GM19395 (cell line): Measurements from ENCODE around the gene PNPLA7.

Source experiments
- ATAC-seq: cut with Tn5 transposase; IDR thresholded peaks from one replicate; pipeline ENCODE4 v1.9.1; 2021; ENCODE audit warnings: mild to moderate bottlenecking, moderate library complexity; ENCODE audit not compliant: unreplicated experiment

Gene PNPLA7

GRCh38 chr9:137462986-137463930 is 86.9 kb downstream of the PNPLA7 start:
- ATAC-seq: no peak

GRCh38 chr9:137462396-137462985 is 87.7 kb downstream of the PNPLA7 start:
- ATAC-seq: no peak

DNA sequence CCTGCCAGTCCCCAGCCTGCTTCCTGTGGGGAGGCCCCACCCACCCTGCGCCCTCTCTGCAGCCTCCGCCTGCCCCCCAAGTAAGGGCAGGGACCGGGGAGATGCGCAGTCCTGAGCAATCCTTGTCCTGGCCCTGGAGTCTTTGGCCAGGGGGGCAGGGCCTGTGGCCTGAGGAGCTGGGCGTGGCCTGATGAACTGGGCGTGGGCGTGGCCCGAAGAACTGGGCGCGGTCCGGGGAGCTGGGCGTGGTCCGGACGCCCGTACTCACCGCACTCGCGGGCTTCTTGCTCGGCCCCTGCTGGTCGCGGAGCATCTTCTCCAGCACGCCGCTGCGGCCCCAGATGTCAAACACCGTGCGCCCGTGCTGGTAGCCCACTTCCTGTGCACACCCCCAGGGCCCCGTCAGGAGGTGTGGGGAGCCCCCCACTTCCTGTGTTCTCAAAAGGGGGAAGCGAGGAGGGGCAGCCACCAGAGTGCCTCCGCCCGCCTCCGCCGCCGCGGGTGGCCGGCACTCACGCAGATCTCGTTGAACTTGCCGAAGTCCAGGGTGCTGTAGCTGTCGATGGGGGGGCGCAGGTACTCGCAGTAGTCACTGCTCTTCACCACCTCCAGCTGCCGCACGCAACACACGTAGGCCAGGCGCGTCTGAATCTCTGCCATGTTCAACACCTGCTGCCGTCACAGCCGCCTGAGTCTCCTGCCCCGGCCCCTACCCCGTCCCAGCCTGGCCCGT is 88.4 kb downstream of the PNPLA7 start:
- ATAC-seq: peak; percentile 65

GRCh38 chr9:137461316-137461662 is 88.9 kb downstream of the PNPLA7 start:
- ATAC-seq: no peak

GRCh38 chr9:137460363-137461315 is 89.6 kb downstream of the PNPLA7 start:
- no peak for ATAC-seq

DNA sequence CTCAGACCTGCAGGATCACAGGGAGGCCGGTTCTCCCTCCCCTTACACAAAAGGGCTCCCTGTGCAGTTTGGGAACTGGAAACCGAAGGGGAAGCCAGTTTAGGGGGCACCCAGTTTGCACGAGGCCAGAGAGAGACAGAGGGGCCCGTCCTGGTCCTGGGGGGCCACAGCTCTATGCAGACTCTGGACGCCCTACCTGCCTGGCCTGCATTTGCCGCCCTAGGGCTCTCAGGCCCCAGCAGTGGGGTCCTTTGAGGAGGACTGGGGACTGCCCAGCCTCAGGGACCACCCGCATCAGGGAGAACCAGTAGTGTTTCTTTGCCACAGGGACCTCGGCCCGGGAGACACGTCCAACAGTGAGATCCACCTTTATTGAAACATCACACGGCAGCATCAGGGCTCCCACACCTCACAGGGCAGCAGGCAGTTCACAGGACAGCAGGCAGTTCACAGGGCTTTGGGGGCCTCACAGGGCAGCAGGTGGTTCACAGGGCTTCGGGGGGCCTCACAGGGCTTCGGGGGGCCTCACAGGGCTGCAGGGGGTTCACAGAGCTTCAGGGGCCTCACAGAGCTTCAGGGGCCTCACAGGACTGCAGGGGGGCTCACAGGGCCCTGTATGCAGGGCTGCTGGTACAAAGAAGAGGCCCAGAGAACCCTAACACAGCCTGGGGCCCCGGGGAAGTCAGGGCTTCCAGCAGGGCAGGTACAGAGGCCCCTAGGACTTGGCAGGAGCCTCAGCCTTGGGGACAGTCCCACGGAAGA is 90.4 kb downstream of the PNPLA7 start:
- no peak for ATAC-seq

- peak; percentile 43 for ATAC-seq
These were observed 91.0 kb downstream of the PNPLA7 start, which contains the start of gene NSMF for GRCh38 chr9:137459152-137459600. Gene NSMF, minus strand, starts transcription at chr9:137459334. Its CDS starts 232 bp downstream, at chr9:137459102.

GRCh38 chr9:137458194-137459151 is 91.7 kb downstream of the PNPLA7 start:
- no peak for ATAC-seq

- no peak for ATAC-seq
These were observed 92.6 kb downstream of the PNPLA7 start for GRCh38 chr9:137457406-137458193.

DNA sequence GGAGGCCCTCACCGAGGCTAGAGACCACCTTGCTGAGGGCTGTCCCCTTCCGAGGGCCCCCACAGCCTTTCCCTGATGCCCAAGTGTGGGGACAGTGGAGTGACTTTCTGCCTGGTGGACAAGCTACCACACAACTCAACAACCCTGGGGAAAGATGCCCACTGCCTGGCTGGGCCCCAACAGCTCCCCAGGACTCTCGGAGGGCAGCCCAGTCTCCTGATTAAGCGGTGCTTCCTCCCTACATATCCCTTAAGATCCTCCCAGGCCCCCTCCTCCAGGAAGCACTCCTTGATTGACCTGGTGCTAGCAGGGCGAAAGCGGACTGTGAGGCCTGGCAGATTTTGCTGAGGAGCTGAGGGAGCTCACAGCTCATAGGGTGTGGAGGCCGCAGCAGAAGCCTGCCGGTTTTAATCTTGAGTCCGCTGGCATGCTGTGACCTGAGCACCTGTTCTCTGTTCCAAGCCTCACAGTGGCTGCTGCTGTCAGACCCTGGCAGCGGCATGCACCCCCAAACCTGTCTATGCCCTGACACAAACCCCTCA is 93.3 kb downstream of the PNPLA7 start:
- no peak for ATAC-seq

GRCh38 chr9:137456061-137456863 is 93.9 kb downstream of the PNPLA7 start:
- no peak for ATAC-seq

GRCh38 chr9:137455359-137455991 is 94.7 kb downstream of the PNPLA7 start:
- ATAC-seq: no peak

- ATAC-seq: no peak
These were observed 95.4 kb downstream of the PNPLA7 start for GRCh38 chr9:137454597-137455358.

DNA sequence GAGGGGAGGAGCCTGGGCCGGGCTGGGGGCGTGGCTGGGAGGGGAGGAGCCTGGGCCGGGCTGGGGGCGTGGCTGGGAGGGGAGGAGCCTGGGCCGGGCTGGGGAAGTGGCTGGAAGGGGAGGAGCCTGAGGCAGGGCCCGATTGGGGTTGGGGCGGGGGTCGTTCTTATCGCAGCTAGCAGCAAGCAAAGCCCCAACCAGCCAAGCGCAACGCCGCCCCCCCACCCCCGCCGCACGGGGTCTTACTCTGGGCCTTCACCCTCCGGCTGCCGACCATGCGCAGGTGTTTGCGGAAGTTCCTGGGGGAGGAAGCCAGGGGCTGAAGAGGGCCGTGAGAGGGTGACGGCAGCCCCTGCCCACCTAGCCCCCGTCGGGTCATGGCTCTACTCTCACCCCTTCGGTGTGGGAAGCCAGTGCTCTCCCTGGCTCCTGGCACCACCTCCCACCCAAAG is 96.0 kb downstream of the PNPLA7 start:
- peak; percentile 47 for ATAC-seq

- peak; percentile 66 for ATAC-seq
These were observed 96.5 kb downstream of the PNPLA7 start for GRCh38 chr9:137453643-137454081.
